Measurements from ENCODE around the gene TMEM170A.

- no peak for TF ChIP-seq POLR2A (IDR thresholded peaks at IDR 0.05; ENCODE audit: borderline replicate concordance, extremely low read depth, insufficient read depth, insufficient read length)
- TF ChIP-seq CTCF (IDR thresholded peaks at IDR 0.05 in 2 of 3, conservative IDR thresholded peaks at IDR 0.05 in 1 of 3; ENCODE audit: borderline replicate concordance in 1 of 3, insufficient read depth in 1 of 3, low read depth in 2 of 3, low read length in 2 of 3), result no peak
- TF ChIP-seq MAX (IDR thresholded peaks at IDR 0.05), result no peak
- TF ChIP-seq EZH2 (IDR thresholded peaks at IDR 0.05), result no peak
- no peak for TF ChIP-seq ATF3 (IDR thresholded peaks at IDR 0.05)
- no peak for TF ChIP-seq ZFX (IDR thresholded peaks at IDR 0.05)
- TF ChIP-seq POLR2AphosphoS5 (IDR thresholded peaks at IDR 0.05; ENCODE audit: low read depth, low read length), result no peak
- TF ChIP-seq REST (IDR thresholded peaks at IDR 0.05; ENCODE audit: low read depth), result no peak
These were observed 1.7 kb downstream of the TMEM170A start for GRCh38 chr16:75462806-75463205.

Data from HCT116 (cell line).